HG03066 (cell line): ENCODE data around the gene STIM2.
"Not testable (repeated sequence)": the region's sequence is repeated elsewhere in the genome, so short reads cannot be mapped to it uniquely, and the experiment has no call there.

Experiments used
- ATAC-seq: cut with Tn5 transposase; IDR thresholded peaks from one replicate; pipeline ENCODE4 v1.9.1; 2021; ENCODE audit warnings: low read depth; ENCODE audit not compliant: unreplicated experiment

Gene STIM2

DNA sequence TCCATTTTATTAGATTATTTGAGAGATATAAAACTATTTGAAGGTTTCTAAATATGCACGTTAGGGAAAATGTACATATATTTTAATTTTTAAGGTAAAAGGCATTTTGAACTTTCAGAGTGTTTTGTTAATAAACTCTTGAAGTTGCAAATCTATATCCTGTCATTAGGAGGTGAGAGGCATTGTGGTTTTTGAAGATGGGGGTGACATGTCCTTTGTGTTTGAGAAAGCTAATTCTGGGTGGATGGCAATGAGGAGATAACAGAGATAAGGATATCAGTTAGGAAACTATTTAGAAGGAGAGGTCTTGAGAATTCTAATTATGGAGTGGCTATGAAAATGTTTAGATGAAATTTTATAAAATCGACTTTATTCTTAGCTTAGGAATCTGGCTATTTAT lies 6.1 kb downstream of the STIM2 start:
- ATAC-seq, result no peak

DNA sequence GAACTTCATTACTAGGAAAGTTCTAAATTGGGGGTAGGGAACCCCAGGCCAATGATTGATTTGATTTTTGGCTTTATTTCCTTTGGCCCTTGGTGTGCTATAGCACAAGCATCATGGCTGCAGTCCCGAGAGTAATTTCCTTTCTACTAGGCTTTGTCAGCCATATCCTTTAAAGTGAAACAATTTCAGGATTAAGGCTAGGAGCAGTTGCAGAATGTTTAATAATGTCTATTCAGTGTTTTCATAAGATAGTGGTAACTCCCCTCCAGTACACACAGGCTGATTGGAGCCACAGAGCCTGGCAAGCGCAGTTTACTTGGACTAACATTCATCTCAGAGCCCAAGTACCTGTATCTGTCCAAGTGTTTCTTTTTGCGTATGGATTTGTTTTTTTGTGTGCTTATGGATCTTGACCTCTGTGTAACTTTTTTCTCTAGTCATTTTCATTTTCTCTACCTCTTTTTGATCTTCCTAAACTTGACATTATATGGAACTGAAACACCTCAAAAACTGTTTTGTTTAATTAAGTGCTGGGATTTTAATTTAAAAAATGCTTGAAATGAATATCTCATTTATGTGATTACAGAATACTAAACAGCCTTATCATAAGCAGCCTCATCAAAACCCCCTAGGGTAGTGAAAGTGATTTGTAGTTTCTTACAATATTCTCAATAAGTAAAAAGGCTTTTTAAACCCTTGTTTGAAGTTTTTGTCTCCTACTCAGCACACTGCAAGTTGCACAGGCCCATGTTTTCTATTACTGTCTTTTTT lies 7.5 kb downstream of the STIM2 start:
- ATAC-seq, result no peak

DNA sequence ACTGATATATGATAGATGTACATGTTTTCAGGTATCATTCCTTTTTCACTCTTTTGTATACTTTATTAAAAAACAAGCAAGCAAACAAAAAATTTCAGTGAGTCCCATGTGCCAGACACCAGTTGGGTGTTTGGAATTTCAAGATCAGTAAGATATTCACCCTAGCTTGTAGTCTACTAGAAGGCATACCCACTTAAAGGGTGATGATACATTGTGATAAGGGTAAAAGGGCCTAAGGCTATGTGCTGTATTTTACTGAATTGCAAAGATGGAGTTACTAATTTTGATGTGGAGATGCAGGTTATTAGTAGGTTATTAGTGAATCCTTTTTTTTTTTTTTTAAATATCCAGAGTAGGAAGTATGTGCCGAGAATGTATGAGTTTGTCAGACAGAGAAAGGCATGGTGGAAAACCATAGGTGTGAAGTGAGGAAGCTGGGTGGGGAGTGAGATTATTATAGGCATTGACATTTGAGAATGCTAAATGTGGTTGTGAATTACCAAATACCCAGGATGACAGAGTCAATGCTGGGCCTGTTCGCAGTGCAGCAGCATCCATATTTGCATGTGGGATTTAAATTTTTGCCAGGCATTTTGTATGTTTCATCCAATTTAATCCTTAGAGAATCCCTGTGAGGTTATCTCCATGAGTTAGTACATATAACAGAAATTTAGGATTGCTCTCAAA lies 10.1 kb downstream of the STIM2 start:
- ATAC-seq, result no peak

DNA sequence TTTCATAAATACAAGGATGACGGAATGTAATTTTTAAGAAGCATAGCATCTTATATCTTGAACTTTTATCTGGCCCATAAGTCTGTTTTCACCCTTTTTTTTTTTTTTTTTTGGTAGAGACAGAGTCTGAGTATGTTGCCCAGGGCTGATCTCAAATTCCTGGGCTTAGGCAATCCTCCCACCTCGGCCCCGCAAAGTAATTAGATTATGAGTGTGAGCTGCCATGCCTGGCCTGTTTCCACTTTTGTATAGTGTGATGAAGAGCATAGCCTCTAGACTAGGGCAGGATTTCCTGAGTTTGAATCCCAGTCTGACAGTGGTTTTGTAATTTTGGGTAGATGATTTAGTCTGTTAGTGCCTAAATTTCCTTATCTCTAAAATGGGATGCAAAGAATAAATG lies 11.0 kb downstream of the STIM2 start:
- no peak for ATAC-seq

DNA sequence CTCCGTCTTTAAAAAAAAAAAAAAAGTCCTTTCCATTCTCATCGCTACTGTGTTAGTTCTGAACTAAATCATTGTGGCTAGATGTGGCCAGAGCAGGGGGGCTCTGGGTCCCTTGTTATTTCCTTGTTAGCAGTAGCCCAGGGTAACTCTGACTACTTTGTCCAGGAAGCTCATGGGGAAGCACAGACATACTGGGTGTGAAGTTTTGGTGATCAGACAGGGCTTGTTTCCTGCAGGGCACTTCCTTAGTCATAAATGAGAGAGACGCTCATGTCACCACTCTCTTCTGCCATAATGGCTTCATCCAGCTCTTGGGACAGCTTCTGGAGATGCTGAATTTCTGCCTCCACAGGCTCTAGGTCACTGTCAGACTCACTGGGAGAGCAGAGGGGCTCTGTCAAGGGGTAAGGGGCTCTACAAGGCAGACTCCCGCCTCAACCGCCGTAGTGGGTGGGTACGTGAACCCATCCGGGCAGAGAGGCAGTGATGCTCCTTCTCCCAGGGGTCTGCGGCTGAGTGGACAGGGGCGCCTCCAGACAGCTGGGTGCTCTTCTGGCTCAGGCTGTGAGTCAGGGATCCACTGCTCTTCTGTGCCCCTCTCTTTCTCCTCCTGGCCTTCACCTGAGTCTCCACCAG lies 12.9 kb downstream of the STIM2 start:
- ATAC-seq, result peak; percentile 70

DNA sequence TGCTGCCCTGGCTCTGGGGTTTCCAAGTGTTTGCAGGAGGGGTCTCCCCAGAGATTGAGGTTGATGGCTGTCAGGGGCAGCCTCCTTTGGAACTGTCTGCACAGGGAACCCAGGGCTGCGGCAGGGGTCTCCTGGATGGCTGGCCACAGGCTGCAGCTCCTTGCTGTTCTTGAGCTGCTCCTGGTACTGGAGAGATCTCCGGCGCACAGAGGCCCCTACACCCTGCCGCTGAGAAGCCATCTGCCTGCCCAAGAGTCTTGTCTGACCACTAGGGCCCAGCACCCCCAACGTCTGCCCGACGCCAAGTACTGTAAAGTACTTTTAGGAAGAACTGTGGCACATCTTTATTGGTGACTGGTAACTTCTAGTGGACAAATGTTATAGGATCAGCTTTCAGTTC lies 13.5 kb downstream of the STIM2 start:
- ATAC-seq, result no peak

DNA sequence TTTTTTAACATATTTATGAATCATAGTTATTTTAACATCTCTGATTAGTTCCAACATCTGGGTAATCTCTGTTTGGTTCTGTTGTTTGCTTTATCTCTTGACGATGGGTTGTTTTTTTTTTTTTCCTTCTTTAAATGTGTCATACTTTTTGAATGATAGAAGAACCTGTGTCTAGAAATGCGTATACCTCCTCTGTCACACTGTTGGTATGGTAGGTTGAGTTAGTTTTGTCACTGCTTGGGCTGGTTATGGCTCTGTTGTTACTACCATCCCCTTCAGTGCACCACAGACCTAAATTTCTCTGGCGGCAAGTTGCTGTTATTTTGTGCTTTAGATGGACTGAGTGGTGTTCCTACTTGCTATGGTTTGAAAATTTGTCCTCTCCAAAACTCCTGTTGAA lies 16.8 kb downstream of the STIM2 start:
- ATAC-seq, result no peak

DNA sequence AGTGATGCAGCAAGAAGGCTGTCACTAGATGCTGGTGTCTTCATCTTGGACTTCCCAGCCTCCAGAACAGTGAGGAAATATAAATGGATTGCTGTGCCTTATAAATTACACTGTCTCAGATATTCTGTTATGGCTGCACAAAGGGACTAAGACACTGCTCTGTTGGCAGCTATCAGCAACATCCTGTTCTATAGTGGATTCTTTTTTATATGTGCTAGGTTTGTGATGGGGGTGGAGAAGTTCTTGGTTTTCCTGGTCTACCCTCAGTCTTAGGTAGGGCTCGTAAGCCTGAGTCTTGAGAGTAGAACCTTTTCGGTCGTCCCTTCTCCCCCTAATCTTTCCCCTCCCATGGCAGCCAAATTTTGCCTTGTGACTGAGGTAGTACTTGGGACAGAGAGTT lies 17.3 kb downstream of the STIM2 start:
- ATAC-seq, result no peak

DNA sequence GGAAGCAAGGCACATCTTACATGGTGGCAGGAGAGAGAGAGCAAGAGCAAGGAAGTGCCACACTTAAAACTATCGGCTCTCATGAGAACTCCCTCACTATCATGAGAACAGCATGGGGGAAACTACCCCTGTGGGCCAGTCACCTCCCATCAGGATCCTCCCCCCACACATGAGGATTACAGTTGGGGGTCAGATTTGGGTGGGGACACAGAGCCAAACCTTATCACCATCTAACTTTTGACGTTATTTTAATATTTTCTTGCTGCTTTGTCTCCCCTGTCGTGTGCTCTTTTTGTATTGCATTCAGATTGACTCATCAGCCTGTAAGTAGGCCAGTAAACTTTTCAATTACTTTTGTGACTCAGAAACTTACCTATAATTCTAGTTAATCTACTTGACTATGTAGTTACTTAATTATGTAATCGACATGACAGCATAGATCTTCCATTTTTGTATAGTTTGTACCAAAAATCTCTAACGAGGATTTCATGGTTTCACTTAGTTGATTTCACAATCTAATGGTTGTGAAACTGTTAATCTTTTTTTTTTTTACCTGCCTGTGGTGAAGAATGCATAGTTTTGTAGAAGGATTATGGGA lies 18.3 kb downstream of the STIM2 start:
- ATAC-seq, result no peak

DNA sequence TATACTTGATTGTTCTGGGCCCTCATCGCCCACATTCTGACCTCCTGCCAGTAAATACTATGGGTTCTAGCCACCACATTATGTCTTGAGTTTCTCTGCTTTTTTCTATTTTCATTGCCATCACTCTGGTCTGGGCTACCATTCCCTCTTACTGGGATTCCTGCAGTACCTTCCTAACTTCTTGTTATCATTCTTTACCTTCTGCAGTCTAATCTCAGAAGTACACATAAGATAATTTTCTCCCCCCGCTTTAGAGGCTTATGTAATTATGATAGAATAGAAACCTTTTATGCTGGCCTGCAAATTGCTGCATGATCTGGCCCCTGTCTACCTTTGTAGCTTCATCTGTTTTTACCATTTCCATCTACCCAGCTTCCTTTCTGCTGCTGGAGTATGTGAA lies 19.2 kb downstream of the STIM2 start:
- no peak for ATAC-seq

DNA sequence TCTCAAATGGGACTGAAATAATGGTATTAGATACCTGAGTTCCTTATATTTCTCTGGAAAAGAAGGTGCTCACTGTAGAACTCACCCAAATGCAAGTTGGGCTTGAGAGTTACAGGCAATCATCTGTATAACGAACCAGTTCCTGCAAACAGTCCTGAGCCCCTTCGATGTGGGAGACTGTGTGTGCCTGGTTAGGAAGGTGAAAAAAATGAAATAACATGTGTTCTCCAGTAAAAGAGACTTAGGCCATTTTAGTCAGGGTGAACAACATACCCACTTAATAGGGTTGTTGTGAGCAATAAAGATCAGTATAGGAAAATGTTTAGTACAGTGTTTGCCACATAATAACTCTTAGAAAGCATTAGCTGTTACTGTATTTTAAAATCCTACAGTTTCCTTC lies 23.4 kb downstream of the STIM2 start:
- ATAC-seq, result no peak

DNA sequence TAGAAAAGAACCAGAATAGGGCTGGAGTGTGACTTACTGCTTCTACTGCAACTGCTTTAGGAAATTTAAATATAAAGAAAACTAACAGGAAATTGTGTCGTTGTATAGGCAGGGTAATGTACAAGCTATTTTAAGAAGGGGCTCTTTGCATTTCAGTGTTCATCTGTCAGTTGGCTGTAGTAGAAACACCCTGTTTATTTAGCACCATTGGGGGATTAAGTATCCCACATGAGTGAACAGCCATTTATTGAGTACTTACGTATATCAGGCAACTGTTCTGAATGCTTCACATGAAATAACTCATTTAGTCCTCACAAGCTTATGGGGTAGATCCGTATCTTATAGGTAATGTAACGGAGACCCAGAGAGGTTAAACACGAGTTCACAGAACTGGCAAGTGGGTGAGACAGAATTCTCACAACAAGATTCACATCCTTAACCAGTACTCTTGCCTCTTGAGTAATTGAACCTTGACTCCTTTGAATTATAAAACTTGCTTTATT lies 23.9 kb downstream of the STIM2 start:
- peak; percentile 47 for ATAC-seq

DNA sequence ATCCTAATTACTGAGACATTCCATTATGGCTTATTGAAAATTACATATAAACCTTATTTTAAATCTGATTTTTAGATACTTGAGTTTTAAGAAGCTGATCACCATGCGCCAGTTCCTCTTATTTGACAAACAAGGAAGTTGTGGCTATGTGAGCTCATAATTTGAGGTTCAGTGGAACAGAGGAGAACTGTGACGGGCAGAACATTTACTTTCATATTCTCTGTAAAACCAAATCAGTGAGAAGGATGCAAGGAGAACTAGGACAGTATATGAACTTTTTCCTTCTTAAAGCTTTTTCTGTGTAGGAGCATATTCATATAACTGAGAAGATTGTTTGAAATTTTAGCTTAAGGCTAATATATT lies 25.3 kb downstream of the STIM2 start:
- peak; percentile 80 for ATAC-seq

DNA sequence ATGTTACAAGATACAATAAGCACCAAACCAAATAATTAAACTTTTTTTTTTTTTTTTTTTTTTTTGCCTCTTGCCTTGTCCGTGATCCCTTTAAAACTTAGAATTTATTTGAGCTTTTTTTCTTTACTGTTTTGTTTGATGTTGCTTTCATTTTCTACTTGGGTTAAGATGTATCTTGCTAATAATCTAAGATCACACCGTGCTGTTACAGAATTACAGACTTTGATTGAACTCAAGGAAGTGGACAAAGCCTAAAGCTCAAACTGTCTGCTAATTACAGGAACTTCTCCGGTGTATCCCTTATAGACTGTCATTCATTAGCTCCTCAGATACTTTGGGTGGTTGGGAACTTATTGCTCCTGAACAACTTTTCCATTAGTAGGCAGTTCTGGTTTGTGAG lies 26.5 kb downstream of the STIM2 start:
- ATAC-seq, result no peak

DNA sequence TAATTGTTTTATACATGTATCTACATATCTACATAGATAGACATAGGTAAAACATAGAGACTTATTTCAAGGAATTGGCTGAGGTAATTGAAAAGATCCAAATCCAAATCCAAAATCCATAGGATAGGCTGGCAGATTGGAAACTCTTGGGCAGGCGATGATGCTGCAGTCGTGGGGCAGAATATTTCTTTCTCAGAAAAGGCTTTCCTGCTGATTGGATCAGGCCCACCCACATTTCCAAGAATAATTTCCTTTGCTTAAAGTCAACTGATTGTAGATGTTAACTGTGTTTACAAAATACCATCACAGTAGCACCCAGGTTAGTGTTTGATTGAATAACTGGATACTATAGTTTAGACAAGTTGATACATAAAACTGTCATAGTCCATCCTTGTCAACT lies 27.2 kb downstream of the STIM2 start:
- ATAC-seq, result no peak

DNA sequence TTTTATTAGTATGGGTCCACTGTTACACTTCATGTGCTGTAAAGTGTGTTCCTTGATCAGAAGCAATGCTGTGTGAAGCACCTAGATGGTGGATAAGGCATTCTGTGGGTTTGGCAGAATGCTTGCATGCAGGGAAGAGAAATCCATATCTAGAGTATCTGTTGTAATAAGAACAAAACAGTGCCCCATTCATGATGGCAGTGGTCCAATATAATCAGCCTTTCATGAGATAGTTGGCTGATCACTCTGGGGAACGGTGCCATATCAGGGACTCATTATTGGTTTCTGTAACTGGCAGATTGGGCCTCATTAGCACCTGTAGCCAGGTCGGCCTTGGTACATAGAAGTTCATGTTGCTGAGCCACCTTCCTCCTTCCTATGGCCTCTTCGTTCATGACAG lies 28.7 kb downstream of the STIM2 start:
- ATAC-seq, result no peak

DNA sequence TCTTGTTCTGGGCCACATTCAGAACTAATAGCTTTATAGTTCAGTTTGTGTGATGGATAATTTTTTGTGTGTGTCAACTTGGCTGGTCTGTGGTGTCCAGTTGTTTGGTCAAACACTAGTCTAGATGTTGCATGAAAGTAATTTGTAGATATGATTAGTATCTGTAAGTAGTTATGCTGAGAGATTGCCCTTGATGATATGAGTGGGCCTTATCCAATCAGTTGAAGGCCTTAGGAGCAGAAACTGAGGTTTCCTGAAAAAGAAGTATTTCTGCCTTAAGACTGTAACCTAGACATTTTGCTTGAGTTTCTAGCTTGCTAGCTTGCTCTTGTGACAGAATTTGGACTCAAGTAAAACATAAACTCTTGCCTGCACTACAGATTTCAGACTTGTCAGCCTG lies 30.4 kb downstream of the STIM2 start:
- no peak for ATAC-seq

DNA sequence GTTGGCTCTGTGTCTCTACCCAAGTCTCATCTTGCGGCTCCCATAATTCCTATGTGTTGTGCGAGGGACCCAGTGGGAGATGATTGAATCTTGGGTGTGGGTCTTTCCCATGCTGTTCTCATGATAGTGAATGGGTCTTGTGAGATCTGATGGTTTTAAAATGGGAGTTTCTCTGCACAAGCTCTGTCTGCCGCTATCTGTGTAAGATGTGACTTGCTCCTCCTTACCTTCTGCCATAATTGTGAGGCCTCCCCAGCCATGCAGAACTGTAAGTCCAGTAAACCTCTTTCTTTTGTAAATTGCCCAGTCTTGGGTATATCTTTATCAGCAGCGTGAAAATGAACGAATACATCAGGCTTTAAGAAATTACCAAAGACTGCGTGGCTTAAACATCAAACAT lies 31.2 kb downstream of the STIM2 start:
- no peak for ATAC-seq

DNA sequence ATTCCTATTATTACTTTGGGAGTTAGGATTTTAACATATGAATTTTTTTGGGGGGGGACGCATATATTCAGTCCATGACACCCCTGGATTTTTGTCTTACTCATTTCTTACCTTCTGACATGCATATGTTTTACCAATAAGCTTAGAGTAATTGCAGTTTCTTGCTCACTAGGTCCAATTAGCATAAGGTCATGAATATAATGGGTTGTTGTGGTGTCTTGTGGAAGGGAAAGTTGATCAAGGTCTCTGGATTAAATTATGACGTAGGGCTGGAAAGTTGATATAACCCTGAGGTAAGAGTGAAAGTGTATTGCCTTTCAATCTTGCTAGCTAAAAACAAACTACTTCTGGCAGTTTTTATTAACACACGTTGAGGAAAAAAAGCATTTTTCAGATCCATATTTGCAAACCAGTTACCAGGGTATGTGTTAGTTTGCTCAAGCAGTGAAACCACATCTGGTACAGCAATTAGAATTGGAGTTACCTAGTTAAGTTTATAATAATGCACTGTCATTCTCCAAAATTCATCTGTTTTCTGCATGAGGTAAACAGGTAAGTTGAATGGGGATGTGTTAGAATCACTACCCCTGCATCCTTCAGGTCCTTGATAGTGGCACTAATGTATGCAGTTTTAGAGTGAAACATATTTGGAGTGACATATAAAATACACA lies 32.0 kb downstream of the STIM2 start:
- ATAC-seq, result no peak

DNA sequence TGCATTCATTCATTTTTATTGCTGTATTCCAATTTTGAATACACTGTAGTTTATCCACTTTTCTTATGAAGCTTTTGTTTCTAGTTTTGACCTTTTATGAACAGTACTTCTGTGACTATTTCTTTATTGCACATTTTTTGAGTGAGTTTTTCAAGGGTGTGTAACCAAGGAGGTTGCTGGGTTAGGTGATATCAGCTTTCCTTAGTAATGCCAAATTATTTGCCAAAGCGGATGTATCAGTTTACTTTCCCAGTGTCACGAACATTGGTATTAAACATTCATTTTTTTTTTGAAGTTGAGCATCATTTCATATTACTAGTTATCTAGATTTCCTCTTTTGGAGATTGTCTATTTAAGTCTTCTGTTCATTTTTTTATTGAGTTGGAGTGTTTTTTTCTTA lies 32.9 kb downstream of the STIM2 start:
- no peak for ATAC-seq

DNA sequence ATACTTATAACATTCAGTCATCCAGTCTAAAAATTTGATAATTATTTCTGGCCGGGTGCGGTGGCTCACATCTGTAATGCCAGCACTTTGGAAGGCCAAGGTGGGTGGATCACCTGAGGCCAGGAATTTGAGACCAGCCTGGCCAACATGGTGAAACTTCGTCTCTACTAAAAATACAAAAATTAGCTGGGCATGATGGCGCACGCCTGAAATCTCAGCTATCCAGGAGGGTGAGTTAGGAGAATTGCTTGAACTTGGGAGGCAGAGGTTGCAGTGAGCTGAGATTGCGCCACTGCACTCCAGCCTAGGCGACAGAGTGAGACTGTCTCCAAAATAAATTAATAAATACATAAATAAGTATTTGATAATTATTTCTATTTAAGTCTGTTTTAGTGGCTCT lies 34.2 kb downstream of the STIM2 start:
- not testable (repeated sequence) for ATAC-seq
